ENCODE results near the gene RPRD1B. TPM values are rescaled to one million over a fixed set of nuclear protein-coding genes. Genes with fewer than 3 reads are reported as not detected.
"Not testable (repeated sequence)": the region's sequence is repeated elsewhere in the genome, so short reads cannot be mapped to it uniquely, and the experiment has no call there.

The RPRD1B gene
- total RNA-seq, 2 donors from 2014 or later: 60.1 to 75.8 TPM

- no peaks in the 10 kb centered on the region for H3K27me3 ChIP-seq
- H3K4me3 ChIP-seq: no peak overlapping the region
- peaks cover 0 to 16% of the 10 kb centered on the region in 2 donors for H3K4me1 ChIP-seq
- H3K9me3 ChIP-seq: peaks cover 0 to 5% of the 10 kb centered on the region in 2 donors
- H3K27ac ChIP-seq: no peak overlapping the region
- TF ChIP-seq CTCF (IDR thresholded peaks at IDR 0.05): no peak
- no peaks in the 10 kb centered on the region for H3K36me3 ChIP-seq
- no peak for DNase-seq (ENCODE audit: low spot score)
Observed at GRCh38 chr20:38104285-38104684, 70.7 kb downstream of the RPRD1B start.

GRCh38 chr20:38106461-38106860 lies 72.9 kb downstream of the RPRD1B start:
- DNase-seq (ENCODE audit: low spot score): no peak
- no peaks in the 10 kb centered on the region for H3K27me3 ChIP-seq
- no peaks in the 10 kb centered on the region for H3K36me3 ChIP-seq
- peaks cover 0 to 38% of the 10 kb centered on the region in 2 donors for H3K4me1 ChIP-seq
- no peak overlapping the region for H3K4me3 ChIP-seq
- TF ChIP-seq CTCF (IDR thresholded peaks at IDR 0.05): no peak
- no peaks in the 10 kb centered on the region for H3K9me3 ChIP-seq
- peak overlapping the region in 1 of 2 donors; percentile 8 for H3K27ac ChIP-seq

GRCh38 chr20:38107386-38107785 lies 73.8 kb downstream of the RPRD1B start:
- H3K27me3 ChIP-seq; H3K36me3 ChIP-seq; H3K4me3 ChIP-seq; H3K27ac ChIP-seq; DNase-seq (ENCODE audit: low spot score); H3K9me3 ChIP-seq: not testable (repeated sequence)
- H3K4me1 ChIP-seq: peaks cover 0 to 42% of the 10 kb centered on the region in 2 donors

GRCh38 chr20:38107916-38108315 lies 74.4 kb downstream of the RPRD1B start:
- not testable (repeated sequence) for H3K27me3 ChIP-seq, H3K9me3 ChIP-seq, H3K36me3 ChIP-seq, H3K4me3 ChIP-seq
- Histone ChIP-seq H3K4me1 (peaks cover 0 to 42% of the 10 kb centered on the region in 2 donors), H3K27ac (peak overlapping the region; percentile 77 to 88)
- DNase-seq (ENCODE audit: low spot score): peak; percentile 57

- no peak for TF ChIP-seq CTCF (IDR thresholded peaks at IDR 0.05)
- H3K4me1 ChIP-seq: peaks cover 0 to 46% of the 10 kb centered on the region in 2 donors
- peak overlapping the region; percentile 77 to 88 for H3K27ac ChIP-seq
- H3K4me3 ChIP-seq: no peak overlapping the region
- DNase-seq (ENCODE audit: low spot score): peak; percentile 71
- no peaks in the 10 kb centered on the region for H3K36me3 ChIP-seq
- no peaks in the 10 kb centered on the region for H3K9me3 ChIP-seq
- H3K27me3 ChIP-seq: no peaks in the 10 kb centered on the region
Observed at GRCh38 chr20:38108438-38108985, 75.0 kb downstream of the RPRD1B start.

- no peak overlapping the region for H3K4me3 ChIP-seq
- H3K36me3 ChIP-seq: no peaks in the 10 kb centered on the region
- TF ChIP-seq CTCF (IDR thresholded peaks at IDR 0.05): no peak
- peak overlapping the region; percentile 77 to 88 for H3K27ac ChIP-seq
- DNase-seq (ENCODE audit: low spot score): no peak
- H3K27me3 ChIP-seq: no peaks in the 10 kb centered on the region
- H3K4me1 ChIP-seq: peaks cover 0 to 52% of the 10 kb centered on the region in 2 donors
- H3K9me3 ChIP-seq: no peaks in the 10 kb centered on the region
Observed at GRCh38 chr20:38108986-38109541, 75.5 kb downstream of the RPRD1B start.
